Mammary epithelial cell (primary cell): ENCODE measurements around the gene GALNT4.

Experiments
- EZH2 ChIP-seq: IDR thresholded peaks from 2 replicates; pipeline ENCODE4 v1.6.1; 2012; ENCODE audit warnings: low read length, inconsistent platforms, borderline replicate concordance
- TF ChIP-seq, protein P1 (sequence below), 2 donors: IDR thresholded peaks in 1 of 2; conservative IDR thresholded peaks in 1 of 2; 2 replicates each; pipeline ENCODE4 v1.5.1; 2011 to 2012; ENCODE audit warnings: inconsistent platforms in 2 of 2, low read length in 2 of 2, mild to moderate bottlenecking in 2 of 2, control low read depth in 1 of 2, low read depth in 1 of 2; ENCODE audit not compliant: insufficient read depth in 1 of 2; ENCODE audit errors: extremely low read depth in 1 of 2

DNA sequence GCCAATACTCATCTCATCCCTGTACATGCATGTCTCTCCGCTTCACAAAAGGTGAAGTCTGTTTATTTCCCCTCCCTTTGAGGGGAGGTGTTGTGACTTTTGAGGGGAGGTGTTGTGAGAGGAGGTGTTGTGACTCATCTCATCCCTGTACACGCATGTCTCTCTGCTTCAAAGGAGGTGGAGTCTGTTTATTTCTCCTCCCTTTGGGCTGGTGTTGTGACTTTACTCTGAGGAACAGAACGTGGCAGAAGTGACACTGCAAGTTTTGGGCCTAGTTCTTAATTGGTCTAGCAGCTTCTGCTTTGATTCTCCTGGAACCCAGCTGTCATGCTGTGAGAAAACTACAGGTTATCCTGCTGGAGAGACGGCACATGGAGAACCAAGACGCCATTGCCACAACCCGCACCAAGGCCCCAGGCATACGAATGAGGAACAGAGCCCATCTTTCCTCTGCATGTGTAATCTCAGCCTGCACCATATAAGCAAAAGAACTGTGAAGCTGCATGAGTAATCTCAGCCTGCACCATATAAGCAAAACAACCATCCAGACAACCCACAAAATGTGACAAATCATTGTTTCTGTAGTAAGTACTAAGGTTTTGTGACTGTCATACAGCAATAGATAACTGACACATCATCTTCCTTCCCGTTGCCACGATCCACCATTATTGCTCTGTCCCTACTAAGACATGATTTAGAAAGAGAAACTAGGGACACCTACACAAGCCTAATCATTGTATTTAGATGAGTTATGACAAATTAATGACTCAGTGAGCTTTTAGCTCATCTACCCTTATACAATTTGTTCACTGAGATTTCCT, 30.0 kb downstream of the GALNT4 start:
- no peak for TF ChIP-seq EZH2
- TF ChIP-seq, protein P1, sequence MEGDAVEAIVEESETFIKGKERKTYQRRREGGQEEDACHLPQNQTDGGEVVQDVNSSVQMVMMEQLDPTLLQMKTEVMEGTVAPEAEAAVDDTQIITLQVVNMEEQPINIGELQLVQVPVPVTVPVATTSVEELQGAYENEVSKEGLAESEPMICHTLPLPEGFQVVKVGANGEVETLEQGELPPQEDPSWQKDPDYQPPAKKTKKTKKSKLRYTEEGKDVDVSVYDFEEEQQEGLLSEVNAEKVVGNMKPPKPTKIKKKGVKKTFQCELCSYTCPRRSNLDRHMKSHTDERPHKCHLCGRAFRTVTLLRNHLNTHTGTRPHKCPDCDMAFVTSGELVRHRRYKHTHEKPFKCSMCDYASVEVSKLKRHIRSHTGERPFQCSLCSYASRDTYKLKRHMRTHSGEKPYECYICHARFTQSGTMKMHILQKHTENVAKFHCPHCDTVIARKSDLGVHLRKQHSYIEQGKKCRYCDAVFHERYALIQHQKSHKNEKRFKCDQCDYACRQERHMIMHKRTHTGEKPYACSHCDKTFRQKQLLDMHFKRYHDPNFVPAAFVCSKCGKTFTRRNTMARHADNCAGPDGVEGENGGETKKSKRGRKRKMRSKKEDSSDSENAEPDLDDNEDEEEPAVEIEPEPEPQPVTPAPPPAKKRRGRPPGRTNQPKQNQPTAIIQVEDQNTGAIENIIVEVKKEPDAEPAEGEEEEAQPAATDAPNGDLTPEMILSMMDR (conservative IDR thresholded peaks at IDR 0.05 in 1 of 2, IDR thresholded peaks at IDR 0.05 in 1 of 2; ENCODE audit: extremely low read depth in 1 of 2, insufficient read depth in 1 of 2, low read depth in 1 of 2, low read length in 2 of 2) = no peak
